ENCODE measurements around the gene KCNJ10. TPM values are rescaled to one million over a fixed set of nuclear protein-coding genes. Genes with fewer than 3 reads are reported as not detected.

Gene KCNJ10
- total RNA-seq, 1 donor from 2014 or later: 0.27 TPM

GRCh38 chr1:160071289-160071688, 1.3 kb upstream of the KCNJ10 start:
- Mint-ChIP-seq H3K36me3 (ENCODE audit: low read depth, unreplicated experiment) (peaks cover 2% of the 10 kb centered on the region), H3K27ac (ENCODE audit: unreplicated experiment) (no peak overlapping the region), H3K27me3 (ENCODE audit: low read depth, unreplicated experiment) (peaks cover 52% of the 10 kb centered on the region)

GRCh38 chr1:160070243-160071163, 543 bp upstream of the KCNJ10 start:
- peak overlapping the region; percentile 93 for H3K4me3 Mint-ChIP-seq (ENCODE audit: unreplicated experiment)
- peaks cover 58% of the 10 kb centered on the region for H3K27me3 Mint-ChIP-seq (ENCODE audit: low read depth, unreplicated experiment)
- H3K36me3 ChIP-seq (ENCODE audit: insufficient read depth, low read length): no peaks in the 10 kb centered on the region
- H3K27ac Mint-ChIP-seq (ENCODE audit: unreplicated experiment): peak overlapping the region; percentile 58
- H4K20me1 ChIP-seq (ENCODE audit: insufficient read depth, low read length): no peaks in the 10 kb centered on the region
- no peaks in the 10 kb centered on the region for H3K9me3 ChIP-seq (ENCODE audit: insufficient read depth, low read depth, low read length)
- FAIRE-seq (no peak), DNase-seq (ENCODE audit: low read depth) (peak; percentile 15)
- peak overlapping the region; percentile 52 for H3K9ac ChIP-seq (ENCODE audit: low read length)
- peaks cover 2% of the 10 kb centered on the region for H3K36me3 Mint-ChIP-seq (ENCODE audit: low read depth, unreplicated experiment)
- no peaks in the 10 kb centered on the region for H3K79me2 ChIP-seq (ENCODE audit: insufficient read depth, low read length)
- H3K27me3 ChIP-seq (ENCODE audit: insufficient read depth, low read length): peaks cover 44% of the 10 kb centered on the region
- no peak overlapping the region for H3K27ac ChIP-seq (ENCODE audit: low read depth, low read length)
- peaks cover 8% of the 10 kb centered on the region for H3K4me1 Mint-ChIP-seq (ENCODE audit: low read depth, unreplicated experiment)
- H3K4me2 ChIP-seq (ENCODE audit: low read length): peak overlapping the region; percentile 97
- H3K4me3 ChIP-seq (ENCODE audit: insufficient read depth, low read depth, low read length): peak overlapping the region; percentile 59
- peaks cover 2% of the 10 kb centered on the region for H3K9me3 Mint-ChIP-seq (ENCODE audit: unreplicated experiment)
- H2AFZ ChIP-seq (ENCODE audit: low read depth, low read length): peak overlapping the region; percentile 92
- peaks cover 3% of the 10 kb centered on the region for H3K4me1 ChIP-seq (ENCODE audit: insufficient read depth, low read length)
- TF ChIP-seq, protein P1, sequence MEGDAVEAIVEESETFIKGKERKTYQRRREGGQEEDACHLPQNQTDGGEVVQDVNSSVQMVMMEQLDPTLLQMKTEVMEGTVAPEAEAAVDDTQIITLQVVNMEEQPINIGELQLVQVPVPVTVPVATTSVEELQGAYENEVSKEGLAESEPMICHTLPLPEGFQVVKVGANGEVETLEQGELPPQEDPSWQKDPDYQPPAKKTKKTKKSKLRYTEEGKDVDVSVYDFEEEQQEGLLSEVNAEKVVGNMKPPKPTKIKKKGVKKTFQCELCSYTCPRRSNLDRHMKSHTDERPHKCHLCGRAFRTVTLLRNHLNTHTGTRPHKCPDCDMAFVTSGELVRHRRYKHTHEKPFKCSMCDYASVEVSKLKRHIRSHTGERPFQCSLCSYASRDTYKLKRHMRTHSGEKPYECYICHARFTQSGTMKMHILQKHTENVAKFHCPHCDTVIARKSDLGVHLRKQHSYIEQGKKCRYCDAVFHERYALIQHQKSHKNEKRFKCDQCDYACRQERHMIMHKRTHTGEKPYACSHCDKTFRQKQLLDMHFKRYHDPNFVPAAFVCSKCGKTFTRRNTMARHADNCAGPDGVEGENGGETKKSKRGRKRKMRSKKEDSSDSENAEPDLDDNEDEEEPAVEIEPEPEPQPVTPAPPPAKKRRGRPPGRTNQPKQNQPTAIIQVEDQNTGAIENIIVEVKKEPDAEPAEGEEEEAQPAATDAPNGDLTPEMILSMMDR (IDR thresholded peaks at IDR 0.05; ENCODE audit: insufficient read depth, low read depth, low read length): no peak
- no peak for TF ChIP-seq EZH2 (IDR thresholded peaks at IDR 0.05; ENCODE audit: insufficient read depth, low read length)

More at GRCh38 chr1:160071289-160071688, 1.3 kb upstream of the KCNJ10 start:
- Mint-ChIP-seq H3K4me3 (ENCODE audit: unreplicated experiment) (no peak overlapping the region), H3K4me1 (ENCODE audit: low read depth, unreplicated experiment) (peaks cover 11% of the 10 kb centered on the region), H3K9me3 (ENCODE audit: unreplicated experiment) (no peaks in the 10 kb centered on the region)
- Histone ChIP-seq H3K4me3 (ENCODE audit: insufficient read depth, low read depth, low read length) (no peak overlapping the region), H3K27me3 (ENCODE audit: insufficient read depth, low read length) (peaks cover 45% of the 10 kb centered on the region), H2AFZ (ENCODE audit: low read depth, low read length) (no peak overlapping the region), H3K27ac (ENCODE audit: low read depth, low read length) (no peak overlapping the region), H3K9ac (ENCODE audit: low read length) (no peak overlapping the region), H3K4me1 (ENCODE audit: insufficient read depth, low read length) (peaks cover 3% of the 10 kb centered on the region), H3K4me2 (ENCODE audit: low read length) (no peak overlapping the region), H3K9me3 (ENCODE audit: insufficient read depth, low read depth, low read length) (no peaks in the 10 kb centered on the region), H4K20me1 (ENCODE audit: insufficient read depth, low read length) (no peaks in the 10 kb centered on the region), H3K79me2 (ENCODE audit: insufficient read depth, low read length) (no peaks in the 10 kb centered on the region), H3K36me3 (ENCODE audit: insufficient read depth, low read length) (no peaks in the 10 kb centered on the region)
- FAIRE-seq (no peak), DNase-seq (ENCODE audit: low read depth) (no peak)
- TF ChIP-seq EZH2 (IDR thresholded peaks at IDR 0.05; ENCODE audit: insufficient read depth, low read length): no peak
- TF ChIP-seq, protein P1 (IDR thresholded peaks at IDR 0.05; ENCODE audit: insufficient read depth, low read depth, low read length): no peak

- no peak for FAIRE-seq
- Mint-ChIP-seq H3K4me1 (ENCODE audit: low read depth, unreplicated experiment) (peaks cover 8% of the 10 kb centered on the region), H3K36me3 (ENCODE audit: low read depth, unreplicated experiment) (peaks cover 2% of the 10 kb centered on the region), H3K27ac (ENCODE audit: unreplicated experiment) (no peak overlapping the region), H3K4me3 (ENCODE audit: unreplicated experiment) (no peak overlapping the region), H3K9me3 (ENCODE audit: unreplicated experiment) (peaks cover 2% of the 10 kb centered on the region), H3K27me3 (ENCODE audit: low read depth, unreplicated experiment) (peaks cover 58% of the 10 kb centered on the region)
- Histone ChIP-seq H3K9ac (ENCODE audit: low read length) (no peak overlapping the region), H3K4me3 (ENCODE audit: insufficient read depth, low read depth, low read length) (no peak overlapping the region), H4K20me1 (ENCODE audit: insufficient read depth, low read length) (no peaks in the 10 kb centered on the region), H3K9me3 (ENCODE audit: insufficient read depth, low read depth, low read length) (no peaks in the 10 kb centered on the region), H3K36me3 (ENCODE audit: insufficient read depth, low read length) (no peaks in the 10 kb centered on the region), H3K27me3 (ENCODE audit: insufficient read depth, low read length) (peaks cover 57% of the 10 kb centered on the region), H3K27ac (ENCODE audit: low read depth, low read length) (no peak overlapping the region), H3K79me2 (ENCODE audit: insufficient read depth, low read length) (no peaks in the 10 kb centered on the region), H3K4me2 (ENCODE audit: low read length) (no peak overlapping the region), H2AFZ (ENCODE audit: low read depth, low read length) (no peak overlapping the region), H3K4me1 (ENCODE audit: insufficient read depth, low read length) (peaks cover 3% of the 10 kb centered on the region)
- DNase-seq (ENCODE audit: low read depth): no peak
- no peak for TF ChIP-seq EZH2 (IDR thresholded peaks at IDR 0.05; ENCODE audit: insufficient read depth, low read length)
- TF ChIP-seq, protein P1 (IDR thresholded peaks at IDR 0.05; ENCODE audit: insufficient read depth, low read depth, low read length): no peak
These were observed 1.7 kb downstream of the KCNJ10 start for GRCh38 chr1:160068225-160068624.

Data from astrocyte (in vitro differentiated cells and primary cell).